ENCODE results near the gene TGFB3.
A peak's percentile ranks its signal among the peaks of the same experiment; 100 is the strongest.
"Not testable (repeated sequence)": the region's sequence is repeated elsewhere in the genome, so short reads cannot be mapped to it uniquely, and the experiment has no call there.

TGFB3 gene

GRCh38 chr14:75981426-75982265 lies at the start of gene TGFB3:
Gene TGFB3, minus strand, starts transcription at chr14:75981995. Its CDS starts 1,102 bp downstream, at chr14:75980893.
- DNase-seq = peak; percentile 75

- no peak for DNase-seq
These were observed 42.6 kb upstream of the TGFB3 start for GRCh38 chr14:76024211-76024907.

DNA sequence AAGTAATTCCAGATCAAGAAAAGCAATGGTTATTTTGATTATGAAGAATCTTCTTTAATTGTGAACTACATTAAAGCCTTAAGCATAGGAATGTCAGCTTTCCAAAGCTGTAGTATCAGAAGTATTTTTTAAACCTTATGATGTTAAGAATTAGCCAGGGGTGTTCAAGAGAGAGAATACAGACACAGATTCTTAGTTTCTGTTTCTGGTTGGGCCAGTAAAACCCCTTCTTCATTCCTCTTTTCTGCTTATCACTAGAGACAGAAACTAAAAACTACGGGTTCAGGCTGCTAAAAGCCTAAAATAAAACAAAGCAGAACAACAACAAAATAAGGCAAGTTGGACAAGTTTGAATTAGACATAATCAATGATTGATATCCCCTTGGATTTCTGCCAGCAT lies 42.0 kb upstream of the TGFB3 start:
- DNase-seq = no peak

DNA sequence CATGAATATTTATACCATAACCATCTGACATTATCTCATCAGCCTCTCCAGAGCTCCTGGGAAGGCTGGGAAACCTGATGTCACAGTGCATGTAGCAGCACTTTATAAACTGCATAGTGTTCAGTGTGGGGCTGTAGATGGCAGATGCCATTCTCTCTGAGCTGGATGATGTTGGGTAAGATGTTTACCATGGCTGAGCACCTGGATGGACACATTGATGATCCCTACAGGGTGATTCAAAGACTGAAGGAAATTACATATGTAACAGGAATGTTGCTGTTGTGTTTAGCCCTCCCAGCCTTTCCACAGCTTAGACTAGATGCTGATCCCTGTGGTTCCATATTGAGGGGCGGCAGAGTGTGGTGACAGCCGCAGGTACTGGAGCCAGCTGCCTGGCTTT lies 41.2 kb upstream of the TGFB3 start:
- DNase-seq = no peak

GRCh38 chr14:76019676-76020075 lies 37.9 kb upstream of the TGFB3 start:
- no peak for DNase-seq

DNA sequence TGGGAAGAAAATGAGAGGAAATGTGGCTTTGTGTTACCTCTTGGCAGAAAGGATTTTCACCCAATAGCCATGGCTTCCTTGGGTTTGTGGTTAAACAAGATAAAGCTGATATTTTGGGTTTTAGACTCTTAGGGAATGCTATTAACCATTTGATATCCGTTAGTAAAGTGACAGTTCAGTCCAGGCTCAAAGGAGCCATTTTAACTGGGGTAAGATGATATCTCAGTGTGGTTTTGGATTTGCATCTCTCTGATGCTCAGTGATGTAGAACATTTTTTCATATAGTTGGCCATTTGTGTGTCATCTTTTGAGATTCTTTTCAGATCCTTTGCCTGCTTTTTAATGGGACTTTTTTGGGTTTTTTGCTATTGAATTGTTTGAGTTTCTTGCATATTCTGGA lies 33.9 kb upstream of the TGFB3 start:
- DNase-seq = no peak

DNA sequence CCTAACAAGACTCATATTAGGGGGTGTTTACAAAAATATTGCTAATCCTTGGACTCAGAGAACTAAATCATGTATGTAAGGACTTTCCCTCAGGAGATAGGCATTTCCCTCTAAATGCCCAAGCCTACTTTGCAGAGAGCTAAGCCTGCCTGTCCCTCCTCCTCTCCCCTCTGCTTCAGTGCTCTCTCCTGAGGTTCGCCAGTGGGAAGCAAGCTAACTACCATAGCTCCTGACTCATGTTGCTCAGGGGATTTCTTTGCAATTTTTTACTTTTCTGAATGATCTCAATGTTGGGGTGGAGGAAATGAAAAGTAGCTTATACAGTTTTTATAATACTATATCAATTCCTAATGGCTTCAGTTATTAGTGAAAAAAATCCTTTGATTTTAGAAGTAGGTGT lies 33.4 kb upstream of the TGFB3 start:
- DNase-seq = no peak

GRCh38 chr14:76012354-76012753 lies 30.6 kb upstream of the TGFB3 start:
- DNase-seq = no peak

DNA sequence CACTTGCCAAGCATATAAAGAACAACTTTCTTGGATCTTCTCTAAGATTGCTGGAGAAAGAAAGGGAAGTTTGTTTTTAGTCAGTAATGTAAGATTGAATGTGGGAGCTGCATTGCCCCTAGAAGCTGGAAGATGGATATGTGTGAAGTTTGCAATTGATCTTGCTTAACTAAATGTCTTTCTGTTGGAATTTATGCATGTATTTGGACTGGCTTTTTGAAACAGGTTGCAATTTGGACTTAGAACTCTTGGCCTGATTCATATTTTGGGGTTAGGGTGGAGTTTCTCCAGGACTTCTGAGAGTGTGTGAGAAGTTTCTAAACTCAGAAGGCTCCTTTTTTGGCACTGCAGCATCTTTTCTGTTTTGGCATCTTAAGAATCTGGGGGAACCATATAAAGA lies 30.1 kb upstream of the TGFB3 start:
- no peak for DNase-seq

- not testable (repeated sequence) for DNase-seq
These were observed 27.8 kb upstream of the TGFB3 start for GRCh38 chr14:76009627-76010026.

DNA sequence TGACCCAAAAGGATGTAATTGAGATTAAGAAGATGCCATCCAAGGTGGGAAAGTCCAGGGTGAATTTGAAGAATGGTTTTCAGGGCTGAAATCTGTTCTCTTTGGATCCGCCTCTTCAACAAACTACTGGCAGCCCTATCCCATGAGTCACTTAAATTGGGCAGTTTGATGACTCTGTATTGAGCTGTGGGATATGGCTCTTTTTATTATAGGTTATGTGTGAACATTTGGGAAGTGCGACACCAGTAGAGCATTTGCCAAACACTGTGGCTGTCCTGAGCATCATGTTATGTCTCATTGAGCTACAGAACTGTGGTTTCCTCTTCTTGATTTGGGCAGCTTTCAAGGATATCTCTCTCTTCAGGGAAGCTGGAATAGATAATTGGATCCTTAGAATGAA lies 26.1 kb upstream of the TGFB3 start:
- DNase-seq = no peak

DNA sequence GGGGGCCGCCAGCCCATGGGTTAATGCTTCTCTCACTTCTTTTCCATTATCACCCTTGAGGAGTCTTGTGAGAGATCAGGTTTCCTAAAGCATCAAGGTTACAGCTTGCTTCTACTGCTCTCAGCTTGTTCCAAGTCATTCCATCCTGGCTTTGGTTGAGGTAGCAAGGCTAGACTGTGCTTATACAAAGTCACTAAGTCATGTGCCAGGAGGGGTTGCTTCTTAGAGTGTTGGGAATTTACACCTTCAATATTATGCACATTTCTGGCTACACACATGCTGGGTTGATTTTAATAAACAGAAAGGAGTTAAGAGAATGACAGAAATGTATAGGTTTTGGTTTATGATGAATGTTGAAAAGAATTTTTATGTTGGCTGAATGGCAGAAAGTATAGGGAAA lies 25.6 kb upstream of the TGFB3 start:
- DNase-seq = no peak

DNA sequence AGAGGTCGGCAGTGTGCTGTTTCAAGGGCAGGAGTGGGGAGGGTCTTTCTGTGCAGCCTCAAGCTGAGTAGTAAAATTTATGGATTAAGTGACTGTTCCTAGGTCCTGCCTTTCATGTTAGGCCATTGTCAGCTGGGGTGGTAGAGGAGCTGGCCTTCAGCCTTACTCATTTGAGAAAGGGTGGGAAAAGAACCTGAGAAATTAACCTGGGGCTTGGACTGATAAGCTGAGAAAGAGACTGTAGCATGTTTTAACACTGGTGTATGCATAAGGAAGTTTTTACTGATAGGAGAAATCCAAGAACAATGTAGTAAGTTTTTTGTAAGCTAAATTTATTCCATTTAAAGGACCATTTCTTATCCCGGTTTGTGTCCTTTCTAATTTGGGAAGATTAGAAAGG lies 24.5 kb upstream of the TGFB3 start:
- no peak for DNase-seq

DNA sequence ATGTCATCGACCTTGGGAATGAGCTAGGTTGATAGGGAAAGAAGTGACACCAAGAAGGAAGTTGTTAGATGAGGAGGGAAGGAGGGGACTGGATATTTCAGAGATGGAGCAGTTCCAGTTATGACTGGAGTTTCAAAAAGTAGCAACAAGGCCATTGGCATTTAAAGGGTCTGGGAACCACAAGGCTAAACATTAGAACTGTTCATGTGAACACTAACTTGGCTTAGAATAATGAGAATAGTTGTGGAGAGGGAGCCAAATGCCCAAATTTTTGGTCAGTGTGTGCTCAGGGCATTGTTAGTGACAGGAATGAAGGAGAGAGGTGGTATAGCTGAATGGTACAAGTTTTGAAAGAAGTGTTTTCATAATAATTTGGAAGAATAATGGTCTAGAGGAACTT lies 20.6 kb upstream of the TGFB3 start:
- DNase-seq = no peak

DNA sequence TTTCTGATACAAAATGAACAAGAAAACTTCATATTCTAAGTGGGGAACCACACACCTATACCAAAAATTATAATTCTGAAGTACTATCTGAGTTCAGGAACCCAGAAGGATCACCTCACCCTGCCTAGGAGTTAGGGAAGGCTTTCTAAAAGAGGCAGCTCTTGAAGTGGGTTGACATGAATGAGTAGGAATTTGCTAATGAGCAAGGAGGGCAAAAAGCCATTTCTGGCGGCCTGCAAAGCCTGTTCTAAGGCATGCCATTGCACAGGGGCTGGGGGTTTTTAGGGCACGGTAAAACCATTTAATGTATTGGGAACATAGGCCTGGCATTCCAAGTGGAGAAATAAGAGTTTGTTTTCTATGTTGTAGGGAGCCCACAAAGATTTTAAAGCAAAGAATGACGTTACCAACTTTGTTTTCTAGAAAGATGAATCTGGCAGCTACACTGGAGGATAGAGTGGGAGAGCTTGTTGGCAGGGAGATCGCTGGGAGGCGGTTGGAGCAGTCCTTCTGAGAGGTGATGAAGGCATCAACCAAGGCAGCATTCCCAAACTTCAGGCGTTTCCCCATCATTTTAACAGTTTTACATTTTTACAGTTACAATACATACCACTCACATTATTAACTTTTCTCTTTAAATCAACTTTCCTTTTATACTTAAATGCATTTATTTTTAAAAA lies 17.9 kb upstream of the TGFB3 start:
- no peak for DNase-seq

DNA sequence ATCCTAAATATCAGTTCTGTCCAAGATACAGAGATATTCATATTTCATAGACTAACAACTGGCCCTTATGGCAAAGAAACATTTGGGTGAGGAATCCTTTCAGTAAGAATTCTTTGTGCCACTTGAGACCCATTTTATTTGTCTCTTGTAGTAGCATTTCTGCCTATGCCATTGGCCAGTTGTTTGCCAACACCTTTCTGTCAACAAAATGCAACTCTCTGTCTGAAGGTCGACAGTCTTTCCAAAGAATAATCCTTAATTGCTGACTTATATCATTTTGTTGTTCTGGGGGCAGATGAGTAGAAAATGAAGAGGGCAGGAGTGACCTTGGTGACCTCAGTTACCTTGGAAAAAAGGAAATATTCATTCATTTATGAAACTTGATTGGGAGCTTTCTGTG lies 14.7 kb upstream of the TGFB3 start:
- no peak for DNase-seq

- DNase-seq = no peak
These were observed 13.7 kb upstream of the TGFB3 start for GRCh38 chr14:75995372-75996041.

DNA sequence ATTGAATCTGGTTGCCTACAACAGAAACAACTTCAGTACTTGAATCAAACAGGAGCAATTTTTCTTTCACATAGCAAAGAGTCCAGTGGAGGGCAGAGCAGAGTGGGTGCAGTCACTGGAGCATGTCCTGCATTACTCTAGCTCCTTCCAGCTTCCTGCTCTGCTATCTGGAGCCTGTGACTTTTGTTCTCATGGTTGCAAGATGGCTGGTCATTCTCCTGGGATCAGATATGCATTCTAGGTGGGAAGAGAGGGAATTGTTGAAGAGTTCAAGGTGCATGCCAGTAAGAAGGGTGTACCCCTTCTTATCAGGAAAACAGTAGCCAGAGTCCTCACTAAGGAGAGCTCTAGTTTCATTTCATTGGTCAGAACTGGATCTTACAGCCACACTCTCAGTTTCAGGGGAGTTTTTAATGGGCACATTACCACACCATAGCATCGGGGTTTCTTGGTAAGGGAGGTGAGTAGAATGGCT lies 11.8 kb upstream of the TGFB3 start:
- no peak for DNase-seq

DNA sequence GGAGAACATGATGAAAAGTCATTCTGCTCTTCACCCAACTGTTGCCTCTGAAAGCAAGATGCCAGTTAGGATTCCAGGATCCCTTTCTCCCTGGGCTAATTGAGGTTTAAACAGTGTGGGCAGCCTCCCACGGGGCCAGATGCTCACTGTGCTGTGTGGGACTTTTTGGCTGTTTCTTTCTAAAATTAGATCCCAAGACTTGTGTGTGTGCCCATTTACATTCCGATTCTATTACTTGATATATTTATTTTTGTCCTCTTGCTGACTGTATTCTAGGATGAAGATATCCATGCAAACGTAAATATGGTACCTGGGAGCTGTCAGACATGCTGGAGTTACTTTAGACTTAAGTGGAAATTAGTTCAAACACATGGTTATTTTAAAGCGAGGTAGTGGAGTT lies 10.0 kb upstream of the TGFB3 start:
- DNase-seq = no peak

DNA sequence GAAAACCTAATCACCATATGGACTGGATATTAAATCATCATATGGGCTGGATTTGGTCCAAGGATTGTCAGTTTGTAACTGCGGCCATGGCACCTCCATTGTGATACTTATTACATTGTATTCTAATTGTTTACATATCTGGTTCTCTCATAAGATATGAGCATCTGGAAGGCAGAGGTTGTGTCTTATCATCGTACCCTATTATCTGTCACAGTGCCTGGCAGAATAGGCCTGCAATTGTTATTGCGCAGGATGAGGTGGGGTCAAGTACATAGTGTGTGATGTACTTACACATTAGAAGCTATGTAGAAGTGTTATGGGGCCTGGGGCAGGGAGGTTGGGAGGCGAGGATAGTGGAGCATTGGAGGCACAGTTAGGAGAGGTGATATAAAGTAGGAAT lies 8.5 kb upstream of the TGFB3 start:
- DNase-seq = no peak

DNA sequence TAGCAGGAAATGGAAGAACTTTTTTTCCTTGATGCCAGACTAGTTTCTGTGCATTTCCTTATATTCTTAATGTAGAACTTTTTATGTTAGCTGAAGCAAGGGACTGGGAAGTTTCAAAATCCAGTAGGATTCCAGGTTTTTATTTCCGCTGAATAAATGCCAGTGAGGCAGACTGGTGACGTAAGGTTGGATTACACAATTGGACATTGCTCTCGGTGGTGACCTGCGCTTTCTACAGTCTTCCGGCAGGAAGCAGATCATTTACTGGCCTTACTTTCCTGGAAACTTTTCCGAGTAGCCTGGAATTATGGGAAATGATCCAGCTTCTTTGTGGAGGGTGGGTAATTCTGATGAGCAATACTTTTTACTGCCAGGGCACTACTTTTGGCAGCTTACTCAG lies 7.3 kb upstream of the TGFB3 start:
- DNase-seq = no peak

DNA sequence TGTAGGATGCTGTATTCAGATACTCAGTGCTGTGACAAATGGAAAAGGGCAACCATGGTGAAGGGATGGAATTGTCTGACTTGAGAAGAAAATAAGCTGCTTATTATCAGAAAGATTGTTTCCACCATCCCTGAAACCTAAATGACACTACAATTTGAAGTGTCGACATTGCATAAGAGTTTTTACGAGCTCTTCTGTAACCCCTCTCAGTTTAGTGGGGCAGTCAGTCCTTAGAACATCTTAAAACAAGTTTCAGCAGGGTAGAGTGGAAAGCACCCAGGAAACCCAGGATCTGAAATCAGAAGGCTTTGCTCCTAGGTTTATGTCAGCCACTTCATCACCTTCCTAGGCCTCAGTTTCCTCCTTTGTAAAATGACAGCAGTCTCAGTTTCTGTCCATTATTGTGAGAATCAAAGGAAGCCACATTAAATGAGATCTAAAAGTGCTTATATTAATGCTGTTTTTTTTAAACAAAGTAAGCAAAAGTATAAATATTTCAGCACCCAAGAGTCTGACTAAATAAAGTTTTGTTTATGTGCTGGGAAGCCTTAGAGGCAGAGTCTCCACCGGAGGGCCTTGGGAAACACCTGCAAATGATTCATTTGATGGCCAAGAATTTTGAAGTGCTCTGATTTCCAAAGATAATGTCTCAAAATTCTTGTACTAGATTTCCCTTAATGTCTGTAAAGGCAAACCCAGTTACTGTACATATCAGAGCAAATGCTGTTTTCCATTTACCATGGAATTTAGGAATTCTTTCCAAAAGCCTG lies 5.6 kb upstream of the TGFB3 start:
- no peak for DNase-seq

DNA sequence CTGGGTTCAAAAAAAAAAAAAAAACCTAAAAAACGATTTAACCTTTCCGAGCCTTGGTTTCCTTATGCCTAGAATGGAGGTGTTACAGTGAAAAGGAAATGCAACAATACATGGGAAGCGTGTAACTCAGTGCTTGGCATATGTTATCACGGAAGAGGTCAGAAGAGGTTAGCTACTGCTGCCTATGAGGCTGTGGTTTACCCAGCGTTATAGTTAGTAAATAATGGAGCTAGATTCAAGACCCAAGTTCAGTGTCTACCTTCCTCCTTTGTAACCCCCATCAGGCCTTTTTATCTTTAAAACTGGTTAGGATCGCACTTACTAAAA lies 4.6 kb upstream of the TGFB3 start:
- DNase-seq = no peak

Data from NCI-H226 (cell line).